Ascending aorta (tissue), 2 donors: ENCODE data around the gene SH3YL1. TPM values are rescaled to one million over a fixed set of nuclear protein-coding genes. Genes with fewer than 3 reads are reported as not detected.

Source experiments
- DNase-seq, 2 donors: peaks; one replicate each; pipeline ENCODE4 v3.0.0-alpha.2; 2019; ENCODE audit warnings: low spot score in 2 of 2
- H3K27ac ChIP-seq, 2 donors: fragments of 200-600 bp; sonication (generic); one replicate each; pipeline ENCODE4 v1.5.1; 2016 to 2017; ENCODE audit warnings: mild to moderate bottlenecking in 1 of 2
- H3K27me3 ChIP-seq: fragments of 200-600 bp; sonication (generic); one replicate; pipeline ENCODE4 v1.5.1; 2017
- H3K36me3 ChIP-seq, 2 donors: fragments of 200-600 bp; sonication (generic); one replicate each; pipeline ENCODE4 v1.5.1; 2016
- H3K4me1 ChIP-seq, 2 donors: fragments of 200-600 bp; sonication (generic); one replicate each; pipeline ENCODE4 v1.5.1; 2016 to 2017; ENCODE audit warnings: mild to moderate bottlenecking in 1 of 2
- H3K4me3 ChIP-seq, 2 donors: fragments of 200-600 bp; sonication (generic); one replicate each; pipeline ENCODE4 v1.5.1; 2016 to 2017; ENCODE audit warnings: mild to moderate bottlenecking in 1 of 2
- H3K9me3 ChIP-seq, 2 donors: fragments of 200-600 bp; sonication (generic); one replicate each; pipeline ENCODE4 v1.5.1; 2016
- CTCF ChIP-seq, 3 experiments: fragments of 200-600 bp in 2 of 3; fragments of 450-650 bp in 1 of 3; sonication (generic) in 2 of 3; IDR thresholded peaks; one replicate each; pipeline ENCODE4 v1.5.1; 2016 to 2019; ENCODE audit warnings: antibody characterized with exemption in 3 of 3, mild to moderate bottlenecking in 1 of 3, moderate library complexity in 1 of 3
- intact Hi-C: fragments of 100-400 bp; cut with DNase I; formaldehyde crosslinking; loops from one replicate; pipeline ENCODE4 v1.15.1; 2023
- total RNA-seq: library from RNA; depleted of rRNA; stranded (reverse); fragments of >200 nt; gene quantifications from one replicate; pipeline ENCODE4 v1.1.0, GENCODE V29; 2016

The SH3YL1 gene
- total RNA-seq, 1 donor from 2014 or later: 3.0 TPM

GRCh38 chr2:203984-204383 lies 59.8 kb downstream of the SH3YL1 start:
- DNase-seq: no peak
- Histone ChIP-seq H3K36me3 (no peaks in the 10 kb centered on the region), H3K4me1 (peaks cover 0 to 7% of the 10 kb centered on the region in 2 donors), H3K4me3 (no peak overlapping the region), H3K27me3 (no peaks in the 10 kb centered on the region), H3K9me3 (no peaks in the 10 kb centered on the region), H3K27ac (no peak overlapping the region)
- intact Hi-C loops: no loop called here
- no peak for TF ChIP-seq CTCF (IDR thresholded peaks at IDR 0.05)

- intact Hi-C loops: no loop called here
- Histone ChIP-seq H3K4me3 (no peak overlapping the region), H3K36me3 (no peaks in the 10 kb centered on the region), H3K4me1 (peaks cover 0 to 7% of the 10 kb centered on the region in 2 donors), H3K9me3 (no peaks in the 10 kb centered on the region), H3K27ac (no peak overlapping the region), H3K27me3 (no peaks in the 10 kb centered on the region)
- no peak for TF ChIP-seq CTCF (IDR thresholded peaks at IDR 0.05)
- DNase-seq: no peak
Observed at GRCh38 chr2:203401-203800, 60.4 kb downstream of the SH3YL1 start.

GRCh38 chr2:202945-203344 lies 60.9 kb downstream of the SH3YL1 start:
- no peak overlapping the region for H3K27ac ChIP-seq
- intact Hi-C loops: no loop called here
- no peaks in the 10 kb centered on the region for H3K36me3 ChIP-seq
- H3K4me3 ChIP-seq: no peak overlapping the region
- no peaks in the 10 kb centered on the region for H3K9me3 ChIP-seq
- H3K27me3 ChIP-seq: no peaks in the 10 kb centered on the region
- H3K4me1 ChIP-seq: peaks cover 0 to 7% of the 10 kb centered on the region in 2 donors
- TF ChIP-seq CTCF (IDR thresholded peaks at IDR 0.05): no peak
- DNase-seq: no peak

- DNase-seq: no peak
- Histone ChIP-seq H3K27ac (no peak overlapping the region), H3K27me3 (no peaks in the 10 kb centered on the region), H3K4me1 (peaks cover 0 to 7% of the 10 kb centered on the region in 2 donors), H3K9me3 (no peaks in the 10 kb centered on the region), H3K36me3 (no peaks in the 10 kb centered on the region), H3K4me3 (no peak overlapping the region)
- no peak for TF ChIP-seq CTCF (IDR thresholded peaks at IDR 0.05)
- intact Hi-C loops: no loop called here
Observed at GRCh38 chr2:201648-202433, 62.0 kb downstream of the SH3YL1 start.

- H3K4me3 ChIP-seq: no peak overlapping the region
- H3K27ac ChIP-seq: peak overlapping the region in 1 of 2 donors; percentile 11
- H3K9me3 ChIP-seq: no peaks in the 10 kb centered on the region
- no peaks in the 10 kb centered on the region for H3K27me3 ChIP-seq
- intact Hi-C loops: no loop called here
- DNase-seq: no peak
- H3K36me3 ChIP-seq: no peaks in the 10 kb centered on the region
- peaks cover 0 to 7% of the 10 kb centered on the region in 2 donors for H3K4me1 ChIP-seq
- no peak for TF ChIP-seq CTCF (IDR thresholded peaks at IDR 0.05)
Observed at GRCh38 chr2:199041-199966, 64.5 kb downstream of the SH3YL1 start.
